Measurements from ENCODE around the gene DDX60.

DNA sequence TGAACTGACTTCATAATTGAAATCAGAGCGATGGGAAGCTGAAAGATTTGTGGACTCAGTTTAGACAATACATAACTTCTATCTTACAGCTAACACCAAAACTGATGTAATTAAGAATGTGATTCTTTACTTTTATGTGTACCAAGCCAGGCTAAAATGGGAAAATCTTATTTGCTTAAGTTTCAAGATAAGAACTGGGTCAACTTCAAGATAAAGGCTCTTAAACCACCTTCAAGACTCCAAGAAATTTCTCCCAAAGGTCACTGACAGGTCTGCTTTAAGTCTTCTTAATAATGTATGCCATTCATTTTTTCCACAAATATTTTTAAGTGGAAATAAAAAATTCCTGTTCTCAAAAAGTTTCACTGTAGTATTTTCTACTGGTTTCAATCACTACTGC lies 55.5 kb downstream of the DDX60 start:
- TF ChIP-seq, protein P1, sequence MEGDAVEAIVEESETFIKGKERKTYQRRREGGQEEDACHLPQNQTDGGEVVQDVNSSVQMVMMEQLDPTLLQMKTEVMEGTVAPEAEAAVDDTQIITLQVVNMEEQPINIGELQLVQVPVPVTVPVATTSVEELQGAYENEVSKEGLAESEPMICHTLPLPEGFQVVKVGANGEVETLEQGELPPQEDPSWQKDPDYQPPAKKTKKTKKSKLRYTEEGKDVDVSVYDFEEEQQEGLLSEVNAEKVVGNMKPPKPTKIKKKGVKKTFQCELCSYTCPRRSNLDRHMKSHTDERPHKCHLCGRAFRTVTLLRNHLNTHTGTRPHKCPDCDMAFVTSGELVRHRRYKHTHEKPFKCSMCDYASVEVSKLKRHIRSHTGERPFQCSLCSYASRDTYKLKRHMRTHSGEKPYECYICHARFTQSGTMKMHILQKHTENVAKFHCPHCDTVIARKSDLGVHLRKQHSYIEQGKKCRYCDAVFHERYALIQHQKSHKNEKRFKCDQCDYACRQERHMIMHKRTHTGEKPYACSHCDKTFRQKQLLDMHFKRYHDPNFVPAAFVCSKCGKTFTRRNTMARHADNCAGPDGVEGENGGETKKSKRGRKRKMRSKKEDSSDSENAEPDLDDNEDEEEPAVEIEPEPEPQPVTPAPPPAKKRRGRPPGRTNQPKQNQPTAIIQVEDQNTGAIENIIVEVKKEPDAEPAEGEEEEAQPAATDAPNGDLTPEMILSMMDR (IDR thresholded peaks at IDR 0.05), result no peak
- no peak for TF ChIP-seq POLR2A (IDR thresholded peaks at IDR 0.05)
